NB4 (cell line): Measurements from ENCODE around the gene ALDH3A2.

Experiments used
- POLR2A ChIP-seq: IDR thresholded peaks from 2 replicates; pipeline ENCODE4 v1.6.1; 2011; ENCODE audit warnings: mild to moderate bottlenecking; ENCODE audit not compliant: insufficient read length; ENCODE audit errors: extremely low read depth
- TF ChIP-seq, protein P1 (sequence below): IDR thresholded peaks from one replicate; pipeline ENCODE4 v1.5.1; 2012; ENCODE audit warnings: low read depth, low read length

DNA sequence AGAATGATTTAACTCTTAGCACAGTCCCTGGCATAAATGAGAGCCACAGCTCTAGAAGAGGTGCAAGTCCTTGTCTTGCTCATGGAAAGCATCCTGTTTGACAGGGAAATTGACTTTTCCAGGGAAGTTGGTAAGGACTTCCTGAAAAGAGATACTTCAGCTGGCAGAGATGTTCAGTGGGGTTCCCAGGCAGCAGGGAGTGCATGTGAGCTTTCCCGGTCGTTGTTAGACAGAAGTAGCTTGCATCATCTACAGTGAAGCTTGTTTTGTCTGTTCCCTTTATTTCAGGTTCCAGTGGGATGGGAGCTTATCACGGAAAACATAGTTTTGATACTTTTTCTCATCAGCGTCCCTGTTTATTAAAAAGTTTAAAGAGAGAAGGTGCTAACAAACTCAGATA lies 22.9 kb downstream of the ALDH3A2 start:
- TF ChIP-seq, protein P1, sequence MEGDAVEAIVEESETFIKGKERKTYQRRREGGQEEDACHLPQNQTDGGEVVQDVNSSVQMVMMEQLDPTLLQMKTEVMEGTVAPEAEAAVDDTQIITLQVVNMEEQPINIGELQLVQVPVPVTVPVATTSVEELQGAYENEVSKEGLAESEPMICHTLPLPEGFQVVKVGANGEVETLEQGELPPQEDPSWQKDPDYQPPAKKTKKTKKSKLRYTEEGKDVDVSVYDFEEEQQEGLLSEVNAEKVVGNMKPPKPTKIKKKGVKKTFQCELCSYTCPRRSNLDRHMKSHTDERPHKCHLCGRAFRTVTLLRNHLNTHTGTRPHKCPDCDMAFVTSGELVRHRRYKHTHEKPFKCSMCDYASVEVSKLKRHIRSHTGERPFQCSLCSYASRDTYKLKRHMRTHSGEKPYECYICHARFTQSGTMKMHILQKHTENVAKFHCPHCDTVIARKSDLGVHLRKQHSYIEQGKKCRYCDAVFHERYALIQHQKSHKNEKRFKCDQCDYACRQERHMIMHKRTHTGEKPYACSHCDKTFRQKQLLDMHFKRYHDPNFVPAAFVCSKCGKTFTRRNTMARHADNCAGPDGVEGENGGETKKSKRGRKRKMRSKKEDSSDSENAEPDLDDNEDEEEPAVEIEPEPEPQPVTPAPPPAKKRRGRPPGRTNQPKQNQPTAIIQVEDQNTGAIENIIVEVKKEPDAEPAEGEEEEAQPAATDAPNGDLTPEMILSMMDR, result no peak
- no peak for TF ChIP-seq POLR2A
